Measurements from ENCODE around the gene RGS19. TPM values are rescaled to one million over a fixed set of nuclear protein-coding genes. Genes with fewer than 3 reads are reported as not detected.
"Not testable (repeated sequence)": the region's sequence is repeated elsewhere in the genome, so short reads cannot be mapped to it uniquely, and the experiment has no call there.

RGS19 gene
- total RNA-seq, 1 experiment from 2014 or later: 37.1 TPM

DNA sequence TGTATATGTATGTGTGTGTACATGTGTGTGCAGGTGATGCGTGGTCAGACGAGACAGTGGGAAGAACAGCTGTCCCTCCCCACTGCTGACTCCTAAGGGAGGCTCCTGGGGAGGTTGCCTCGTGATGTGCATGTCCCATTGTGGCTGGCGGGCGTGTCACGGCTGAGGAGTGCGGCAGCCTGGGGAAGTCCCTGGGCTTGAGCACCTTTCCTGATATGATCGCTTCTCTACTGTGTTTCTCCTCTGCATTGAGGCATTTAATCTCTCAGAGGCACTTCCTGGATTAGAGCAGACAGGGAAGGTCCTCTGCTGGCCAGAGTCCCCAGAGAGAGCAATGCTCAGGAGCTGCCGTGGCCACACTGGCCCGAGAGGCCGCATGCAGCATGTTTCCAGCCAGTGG lies 16.6 kb upstream of the RGS19 start:
- no peak for DNase-seq (ENCODE audit: low read depth)

GRCh38 chr20:64095455-64095854 lies 16.1 kb upstream of the RGS19 start:
- DNase-seq (ENCODE audit: low read depth): no peak

GRCh38 chr20:64093013-64093503 lies 13.7 kb upstream of the RGS19 start:
- DNase-seq (ENCODE audit: low read depth): no peak

- DNase-seq (ENCODE audit: low read depth): no peak
Measured at GRCh38 chr20:64092258-64093012, 13.1 kb upstream of the RGS19 start.

- no peak for DNase-seq (ENCODE audit: low read depth)
Measured at GRCh38 chr20:64091770-64092169, 12.5 kb upstream of the RGS19 start.

DNA sequence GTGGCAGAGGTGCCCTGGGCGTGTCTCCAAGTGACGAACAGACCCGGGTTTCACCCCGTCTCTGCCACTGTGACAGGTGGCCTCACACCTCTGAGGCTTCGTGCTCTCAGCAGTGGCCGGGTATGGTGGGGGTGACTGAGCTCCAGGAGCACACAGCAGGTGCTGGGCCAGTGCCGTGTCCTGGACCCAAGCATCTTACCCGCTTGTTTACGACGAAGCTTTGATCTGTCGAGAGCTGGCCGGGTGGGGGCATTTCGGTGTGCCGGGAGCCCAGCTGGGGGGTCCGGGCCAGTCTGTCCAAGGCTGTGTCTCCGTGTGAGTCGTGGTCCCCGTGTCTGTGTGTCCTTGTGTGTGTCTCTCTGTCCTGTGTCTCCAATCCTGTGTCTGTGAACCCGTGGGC lies 12.0 kb upstream of the RGS19 start:
- no peak for DNase-seq (ENCODE audit: low read depth)

GRCh38 chr20:64090165-64090564 lies 10.8 kb upstream of the RGS19 start:
- DNase-seq (ENCODE audit: low read depth): no peak

DNA sequence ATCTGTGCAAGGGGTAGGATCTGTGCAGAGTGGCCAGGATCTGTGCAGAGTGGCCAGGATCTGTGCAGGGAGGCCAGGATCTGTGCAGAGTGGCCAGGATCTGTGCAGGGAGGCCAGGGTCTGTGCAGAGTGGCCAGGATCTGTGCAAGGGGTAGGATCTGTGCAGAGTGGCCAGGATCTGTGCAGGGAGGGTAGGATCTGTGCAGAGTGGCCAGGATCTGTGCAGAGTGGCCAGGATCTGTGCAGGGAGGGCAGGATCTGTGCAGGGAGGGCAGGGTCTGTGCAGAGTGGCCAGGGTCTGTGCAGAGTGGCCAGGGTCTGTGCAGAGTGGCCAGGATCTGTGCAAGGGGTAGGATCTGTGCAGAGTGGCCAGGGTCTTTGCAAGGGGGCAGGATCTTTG lies 9.3 kb upstream of the RGS19 start:
- not testable (repeated sequence) for DNase-seq (ENCODE audit: low read depth)

- not testable (repeated sequence) for DNase-seq (ENCODE audit: low read depth)
Measured at GRCh38 chr20:64087226-64087825, 8.0 kb upstream of the RGS19 start.

- no peak for DNase-seq (ENCODE audit: low read depth)
Measured at GRCh38 chr20:64086801-64087200, 7.5 kb upstream of the RGS19 start.

- DNase-seq (ENCODE audit: low read depth): no peak
Measured at GRCh38 chr20:64084685-64085152, 5.4 kb upstream of the RGS19 start.

DNA sequence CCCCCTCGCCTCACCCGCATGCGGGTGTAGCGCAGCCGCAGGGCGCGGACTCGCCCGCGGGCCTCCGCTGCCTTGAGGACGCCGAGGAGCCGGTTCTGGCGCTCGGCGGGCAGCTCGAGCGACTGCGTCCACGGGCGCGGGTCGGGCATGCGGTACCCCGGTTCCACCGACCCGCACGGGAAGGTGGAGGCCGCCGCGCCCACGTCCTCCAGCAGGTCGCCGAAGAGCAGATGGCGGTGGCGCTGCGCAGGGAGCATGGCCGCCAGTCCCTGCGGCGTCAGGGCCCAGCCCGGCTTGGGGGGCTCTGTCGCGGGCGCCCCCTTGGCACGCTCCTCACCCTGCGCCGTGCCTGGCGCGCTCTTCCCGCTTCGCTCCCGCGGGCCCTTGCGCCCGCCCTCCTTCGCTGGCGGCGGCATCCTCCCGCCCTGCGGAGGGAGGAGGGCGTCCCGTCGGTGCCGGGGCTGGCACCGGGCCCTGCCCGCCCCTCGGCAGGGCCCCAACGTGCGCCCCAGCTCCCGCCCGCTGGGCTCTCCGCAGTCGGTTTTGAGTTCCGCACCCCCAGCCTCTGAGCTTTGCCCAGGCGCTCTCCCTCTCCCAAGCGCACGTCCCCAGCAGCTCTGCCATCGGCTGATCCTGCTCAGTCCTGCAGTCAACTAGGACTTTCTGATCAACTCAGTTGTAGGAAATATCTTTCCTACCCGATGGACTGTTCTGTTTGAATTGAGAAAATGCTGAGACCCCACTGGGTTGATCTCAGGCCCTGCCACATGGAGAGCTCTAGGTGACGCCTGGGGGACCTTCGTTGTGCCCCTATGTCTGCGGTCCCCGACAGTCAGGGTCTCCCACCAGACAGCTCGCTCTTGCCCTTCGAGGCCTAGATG lies 4.7 kb upstream of the RGS19 start, which contains the start of gene LKAAEAR1:
TSS of gene LKAAEAR1 (minus strand) at position 595 of the 881 bp plus-strand sequence. CDS start at position 416, 179 bp downstream.
- DNase-seq (ENCODE audit: low read depth): no peak

GRCh38 chr20:64083378-64083803 lies 4.1 kb upstream of the RGS19 start:
- peak; percentile 70 for DNase-seq (ENCODE audit: low read depth)

GRCh38 chr20:64082820-64083377 lies 3.6 kb upstream of the RGS19 start:
- no peak for DNase-seq (ENCODE audit: low read depth)

- DNase-seq (ENCODE audit: low read depth): no peak
Measured at GRCh38 chr20:64082126-64082731, 2.9 kb upstream of the RGS19 start.

DNA sequence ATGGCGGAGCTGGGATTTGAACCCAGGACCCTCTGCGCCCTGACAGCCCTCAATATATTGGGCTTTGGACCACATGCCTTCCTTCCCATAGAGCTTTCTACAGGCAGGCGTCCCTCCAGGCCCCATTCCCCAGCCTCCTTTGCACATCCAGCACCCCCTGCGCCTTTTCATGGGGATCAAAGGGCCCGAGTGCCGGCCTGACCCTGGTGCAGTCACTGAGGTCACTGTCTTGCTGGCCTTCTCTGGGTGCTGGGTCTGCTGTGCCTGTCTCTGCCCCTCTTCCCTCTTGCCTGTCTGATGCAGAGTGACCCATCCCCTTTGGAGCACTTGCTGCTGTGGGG lies 2.3 kb upstream of the RGS19 start:
- DNase-seq (ENCODE audit: low read depth): no peak

GRCh38 chr20:64080813-64081623 lies 1.7 kb upstream of the RGS19 start:
- no peak for DNase-seq (ENCODE audit: low read depth)

DNA sequence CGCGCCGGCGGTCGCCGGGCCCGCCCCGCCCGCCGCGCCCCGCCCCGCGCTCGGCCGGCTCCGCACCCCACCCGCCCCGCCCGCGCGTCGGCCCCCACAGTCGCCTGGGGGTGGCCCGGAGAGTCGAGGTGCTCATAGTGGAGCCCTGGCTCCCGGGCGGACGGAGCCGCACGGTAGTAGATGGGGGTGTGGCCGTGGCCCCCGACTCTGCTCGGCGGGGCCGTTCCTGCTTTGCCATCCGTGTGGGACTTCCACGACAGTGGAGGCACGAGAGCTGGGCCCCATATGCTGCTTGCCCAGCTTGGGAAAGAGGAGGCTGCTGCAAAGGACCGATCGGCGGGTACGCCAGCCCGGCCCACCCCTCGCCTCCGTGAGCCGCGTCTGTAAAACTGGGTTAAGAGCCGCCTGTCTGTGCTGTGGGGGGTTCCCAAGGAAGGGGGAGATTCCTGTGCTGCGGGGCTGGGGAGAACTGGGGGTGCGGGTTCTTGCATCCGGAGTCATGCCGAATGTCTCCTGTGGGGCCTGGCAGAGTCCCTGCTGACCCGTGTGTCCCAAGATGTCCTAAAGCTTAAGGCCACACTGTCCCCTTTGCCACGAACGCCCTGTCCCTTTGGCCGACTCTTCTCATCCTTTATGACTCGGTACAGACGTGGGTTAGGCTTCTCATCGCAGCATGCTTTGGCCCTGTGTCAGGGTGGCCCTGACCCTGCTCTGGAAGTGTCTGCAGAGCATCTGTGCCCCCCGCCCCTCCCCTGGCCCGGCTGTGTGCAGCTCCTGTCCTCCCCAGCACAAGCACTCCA lies 895 bp upstream of the RGS19 start, which contains the start of gene OPRL1:
TSS of gene OPRL1 (plus strand) at position 70 of the 800 bp plus-strand sequence. CDS start 12,639 bp downstream, outside the sequence.
- DNase-seq (ENCODE audit: low read depth): no peak

DNA sequence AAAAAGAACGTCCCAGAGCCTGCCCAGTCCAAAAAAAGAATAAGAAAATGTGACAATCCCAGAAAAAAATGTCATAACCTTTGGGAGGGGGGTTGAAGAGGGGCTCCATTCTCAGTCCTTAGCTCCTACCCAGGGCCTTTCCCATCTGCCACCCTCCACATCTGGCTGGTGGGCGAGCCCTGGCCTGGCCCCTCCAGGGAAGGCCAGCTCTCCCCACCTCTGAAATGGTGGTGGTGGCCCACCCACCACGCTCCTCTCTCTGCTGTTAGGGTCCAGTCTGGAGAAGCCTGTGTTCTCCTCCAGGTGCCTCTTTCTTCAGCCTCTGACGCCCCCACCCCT lies 415 bp downstream of the RGS19 start:
- DNase-seq (ENCODE audit: low read depth): no peak

Data from HT1080 (cell line).